ENCODE measurements around the gene BCL7A.

Gene BCL7A

GRCh38 chr12:122062832-122063693 lies 41.4 kb downstream of the BCL7A start:
- Histone ChIP-seq H3F3A (ENCODE audit: low read depth) (peaks cover 4% of the 10 kb centered on the region; the same call in 1 of the 2 replicates), H3K79me2 (ENCODE audit: insufficient read depth, low read length) (peaks cover 31% of the 10 kb centered on the region), H3K4me1 (ENCODE audit: insufficient read depth, low read length, poor library complexity, severe bottlenecking) (peaks cover 40% of the 10 kb centered on the region), H4K20me1 (ENCODE audit: insufficient read depth, low read length, poor library complexity, severe bottlenecking) (peaks cover 5% of the 10 kb centered on the region), H3K4me2 (ENCODE audit: low read depth, low read length, poor library complexity, severe bottlenecking) (peak overlapping the region; percentile 30), H3K36me3 (ENCODE audit: insufficient read depth, low read length) (peaks cover 35% of the 10 kb centered on the region; the same call in 1 of the 2 replicates), H3K9me3 (ENCODE audit: insufficient read depth, low read depth, low read length) (no peaks in the 10 kb centered on the region), H3K9me2 (replicated peaks; ENCODE audit: low read depth, low read length) (no peaks in the 10 kb centered on the region), H2AFZ (ENCODE audit: low read length) (no peak overlapping the region), H3K4me3 (ENCODE audit: low read length, poor library complexity, severe bottlenecking) (no peak overlapping the region), H3K27me3 (ENCODE audit: insufficient read depth, low read length, poor library complexity, severe bottlenecking) (no peaks in the 10 kb centered on the region), H3K9ac (ENCODE audit: low read depth, low read length, poor library complexity, severe bottlenecking) (no peak overlapping the region)
- TF ChIP-seq EZH2phosphoT487 (IDR thresholded peaks at IDR 0.05; ENCODE audit: borderline replicate concordance): no peak
- TF ChIP-seq, protein P1, sequence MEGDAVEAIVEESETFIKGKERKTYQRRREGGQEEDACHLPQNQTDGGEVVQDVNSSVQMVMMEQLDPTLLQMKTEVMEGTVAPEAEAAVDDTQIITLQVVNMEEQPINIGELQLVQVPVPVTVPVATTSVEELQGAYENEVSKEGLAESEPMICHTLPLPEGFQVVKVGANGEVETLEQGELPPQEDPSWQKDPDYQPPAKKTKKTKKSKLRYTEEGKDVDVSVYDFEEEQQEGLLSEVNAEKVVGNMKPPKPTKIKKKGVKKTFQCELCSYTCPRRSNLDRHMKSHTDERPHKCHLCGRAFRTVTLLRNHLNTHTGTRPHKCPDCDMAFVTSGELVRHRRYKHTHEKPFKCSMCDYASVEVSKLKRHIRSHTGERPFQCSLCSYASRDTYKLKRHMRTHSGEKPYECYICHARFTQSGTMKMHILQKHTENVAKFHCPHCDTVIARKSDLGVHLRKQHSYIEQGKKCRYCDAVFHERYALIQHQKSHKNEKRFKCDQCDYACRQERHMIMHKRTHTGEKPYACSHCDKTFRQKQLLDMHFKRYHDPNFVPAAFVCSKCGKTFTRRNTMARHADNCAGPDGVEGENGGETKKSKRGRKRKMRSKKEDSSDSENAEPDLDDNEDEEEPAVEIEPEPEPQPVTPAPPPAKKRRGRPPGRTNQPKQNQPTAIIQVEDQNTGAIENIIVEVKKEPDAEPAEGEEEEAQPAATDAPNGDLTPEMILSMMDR (conservative IDR thresholded peaks at IDR 0.05; ENCODE audit: low read length): no peak

GRCh38 chr12:122063694-122064024 lies 42.0 kb downstream of the BCL7A start:
- no peak overlapping the region for H3K9ac ChIP-seq (ENCODE audit: low read depth, low read length, poor library complexity, severe bottlenecking)
- peaks cover 31% of the 10 kb centered on the region for H3K79me2 ChIP-seq (ENCODE audit: insufficient read depth, low read length)
- no peak overlapping the region for H3K4me3 ChIP-seq (ENCODE audit: low read length, poor library complexity, severe bottlenecking)
- H3F3A ChIP-seq (ENCODE audit: low read depth): peaks cover 8% of the 10 kb centered on the region; the same call in 1 of the 2 replicates
- H3K4me1 ChIP-seq (ENCODE audit: insufficient read depth, low read length, poor library complexity, severe bottlenecking): peaks cover 46% of the 10 kb centered on the region
- H2AFZ ChIP-seq (ENCODE audit: low read length): no peak overlapping the region
- no peak for TF ChIP-seq EZH2phosphoT487 (IDR thresholded peaks at IDR 0.05; ENCODE audit: borderline replicate concordance)
- TF ChIP-seq, protein P1 (conservative IDR thresholded peaks at IDR 0.05; ENCODE audit: low read length): no peak
- H4K20me1 ChIP-seq (ENCODE audit: insufficient read depth, low read length, poor library complexity, severe bottlenecking): peaks cover 5% of the 10 kb centered on the region
- no peaks in the 10 kb centered on the region for H3K9me3 ChIP-seq (ENCODE audit: insufficient read depth, low read depth, low read length)
- peaks cover 30% of the 10 kb centered on the region; the same call in 1 of the 2 replicates for H3K36me3 ChIP-seq (ENCODE audit: insufficient read depth, low read length)
- no peaks in the 10 kb centered on the region for H3K27me3 ChIP-seq (ENCODE audit: insufficient read depth, low read length, poor library complexity, severe bottlenecking)
- peak overlapping the region; percentile 30 for H3K4me2 ChIP-seq (ENCODE audit: low read depth, low read length, poor library complexity, severe bottlenecking)
- no peaks in the 10 kb centered on the region for H3K9me2 ChIP-seq (replicated peaks; ENCODE audit: low read depth, low read length)

GRCh38 chr12:122064025-122064777 lies 42.5 kb downstream of the BCL7A start:
- peak overlapping the region; percentile 77 for H3K9ac ChIP-seq (ENCODE audit: low read depth, low read length, poor library complexity, severe bottlenecking)

More at GRCh38 chr12:122064025-122064777, 42.5 kb downstream of the BCL7A start:
- no peak for TF ChIP-seq EZH2phosphoT487 (IDR thresholded peaks at IDR 0.05; ENCODE audit: borderline replicate concordance)
- TF ChIP-seq, protein P1 (conservative IDR thresholded peaks at IDR 0.05; ENCODE audit: low read length): peak; percentile 73
- H4K20me1 ChIP-seq (ENCODE audit: insufficient read depth, low read length, poor library complexity, severe bottlenecking): peaks cover 5% of the 10 kb centered on the region
- no peaks in the 10 kb centered on the region for H3K27me3 ChIP-seq (ENCODE audit: insufficient read depth, low read length, poor library complexity, severe bottlenecking)
- H3K4me2 ChIP-seq (ENCODE audit: low read depth, low read length, poor library complexity, severe bottlenecking): peak overlapping the region; percentile 77
- peaks cover 25% of the 10 kb centered on the region; the same call in 1 of the 2 replicates for H3K36me3 ChIP-seq (ENCODE audit: insufficient read depth, low read length)
- H2AFZ ChIP-seq (ENCODE audit: low read length): 0 out of 2 replicates have a peak overlapping the region, but pooled peaks have one; percentile 28
- peak overlapping the region; percentile 76 for H3K4me3 ChIP-seq (ENCODE audit: low read length, poor library complexity, severe bottlenecking)
- H3K9me2 ChIP-seq (replicated peaks; ENCODE audit: low read depth, low read length): no peaks in the 10 kb centered on the region
- peaks cover 31% of the 10 kb centered on the region for H3K79me2 ChIP-seq (ENCODE audit: insufficient read depth, low read length)
- H3K4me1 ChIP-seq (ENCODE audit: insufficient read depth, low read length, poor library complexity, severe bottlenecking): peaks cover 46% of the 10 kb centered on the region
- peaks cover 8% of the 10 kb centered on the region; the same call in 1 of the 2 replicates for H3F3A ChIP-seq (ENCODE audit: low read depth)
- no peaks in the 10 kb centered on the region for H3K9me3 ChIP-seq (ENCODE audit: insufficient read depth, low read depth, low read length)
